GM06990 (cell line): ENCODE measurements around the gene RPS6KL1.

Experiments used
- DNase-seq: peaks from one replicate; pipeline ENCODE4 v3.0.0-alpha.2; 2011; ENCODE audit not compliant: insufficient read length; ENCODE audit errors: extremely low read depth
- H3K27me3 ChIP-seq: replicated peaks from 2 replicates; pipeline ENCODE4 v1.6.0; 2011; ENCODE audit warnings: low read length; ENCODE audit not compliant: control insufficient read depth, insufficient read depth
- H3K36me3 ChIP-seq: 2 replicates; pipeline ENCODE4 v1.5.1; 2011; ENCODE audit warnings: low read length; ENCODE audit not compliant: control insufficient read depth, insufficient read depth
- H3K4me3 ChIP-seq: replicated peaks from 2 replicates; pipeline ENCODE4 v1.5.1; 2011; ENCODE audit warnings: low read depth, mild to moderate bottlenecking, control low read depth, low read length
- TF ChIP-seq, protein P1 (sequence below): IDR thresholded peaks from 2 replicates; pipeline ENCODE4 v1.5.1; 2011; ENCODE audit warnings: low read length, control low read depth, mild to moderate bottlenecking, inconsistent platforms; ENCODE audit not compliant: insufficient read depth, poor library complexity, severe bottlenecking

Gene RPS6KL1

DNA sequence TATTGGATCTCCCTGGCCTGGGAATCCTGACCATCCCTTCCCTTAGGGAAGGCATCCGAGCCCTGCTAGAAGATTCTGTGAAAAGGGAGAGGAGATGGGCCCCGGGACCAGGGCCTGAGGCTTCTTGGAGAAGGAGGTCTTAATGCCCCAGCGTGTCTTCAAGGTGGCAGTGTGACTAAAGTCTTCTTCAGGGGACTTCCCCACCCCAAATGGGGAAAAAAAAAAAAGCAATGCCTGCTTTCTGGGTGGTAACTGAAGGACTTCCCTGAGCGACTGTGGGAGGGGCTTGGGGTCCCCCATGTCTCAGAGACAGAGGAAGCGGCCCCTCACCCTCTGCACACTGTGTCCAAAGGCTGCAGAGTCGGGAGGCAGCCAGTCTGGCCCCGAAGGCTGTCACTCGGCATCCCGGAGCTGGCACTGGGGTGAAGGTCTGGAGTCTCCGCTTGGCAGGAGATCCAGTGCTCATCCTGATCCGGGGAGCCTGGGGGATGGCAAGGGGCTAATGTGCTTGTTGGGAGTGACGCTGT lies 40.2 kb upstream of the RPS6KL1 start:
- no peak for DNase-seq
- Histone ChIP-seq H3K27me3 (no peaks in the 10 kb centered on the region), H3K36me3 (no peaks in the 10 kb centered on the region), H3K4me3 (no peak overlapping the region)
- TF ChIP-seq, protein P1, sequence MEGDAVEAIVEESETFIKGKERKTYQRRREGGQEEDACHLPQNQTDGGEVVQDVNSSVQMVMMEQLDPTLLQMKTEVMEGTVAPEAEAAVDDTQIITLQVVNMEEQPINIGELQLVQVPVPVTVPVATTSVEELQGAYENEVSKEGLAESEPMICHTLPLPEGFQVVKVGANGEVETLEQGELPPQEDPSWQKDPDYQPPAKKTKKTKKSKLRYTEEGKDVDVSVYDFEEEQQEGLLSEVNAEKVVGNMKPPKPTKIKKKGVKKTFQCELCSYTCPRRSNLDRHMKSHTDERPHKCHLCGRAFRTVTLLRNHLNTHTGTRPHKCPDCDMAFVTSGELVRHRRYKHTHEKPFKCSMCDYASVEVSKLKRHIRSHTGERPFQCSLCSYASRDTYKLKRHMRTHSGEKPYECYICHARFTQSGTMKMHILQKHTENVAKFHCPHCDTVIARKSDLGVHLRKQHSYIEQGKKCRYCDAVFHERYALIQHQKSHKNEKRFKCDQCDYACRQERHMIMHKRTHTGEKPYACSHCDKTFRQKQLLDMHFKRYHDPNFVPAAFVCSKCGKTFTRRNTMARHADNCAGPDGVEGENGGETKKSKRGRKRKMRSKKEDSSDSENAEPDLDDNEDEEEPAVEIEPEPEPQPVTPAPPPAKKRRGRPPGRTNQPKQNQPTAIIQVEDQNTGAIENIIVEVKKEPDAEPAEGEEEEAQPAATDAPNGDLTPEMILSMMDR = no peak

DNA sequence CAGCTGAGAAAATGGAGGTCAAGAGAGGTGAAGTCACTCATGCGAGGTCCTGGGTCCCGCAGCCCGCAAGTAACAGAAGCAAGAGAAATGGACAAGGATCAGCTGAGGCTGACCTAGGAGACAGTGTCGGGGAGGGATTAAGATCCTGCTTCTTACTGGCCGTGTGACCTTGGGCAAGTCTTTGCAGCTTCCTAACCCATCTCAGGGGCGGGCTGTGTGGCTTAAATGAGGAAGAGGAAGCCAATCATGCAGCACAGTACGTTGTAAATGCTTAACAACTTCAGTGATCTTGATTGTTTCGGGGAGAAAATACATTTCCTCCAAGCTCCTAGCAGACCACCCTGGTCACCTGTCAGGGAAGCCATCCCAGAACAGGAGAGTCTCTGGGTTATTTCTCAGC lies 39.4 kb upstream of the RPS6KL1 start:
- no peaks in the 10 kb centered on the region for H3K36me3 ChIP-seq
- DNase-seq = no peak

DNA sequence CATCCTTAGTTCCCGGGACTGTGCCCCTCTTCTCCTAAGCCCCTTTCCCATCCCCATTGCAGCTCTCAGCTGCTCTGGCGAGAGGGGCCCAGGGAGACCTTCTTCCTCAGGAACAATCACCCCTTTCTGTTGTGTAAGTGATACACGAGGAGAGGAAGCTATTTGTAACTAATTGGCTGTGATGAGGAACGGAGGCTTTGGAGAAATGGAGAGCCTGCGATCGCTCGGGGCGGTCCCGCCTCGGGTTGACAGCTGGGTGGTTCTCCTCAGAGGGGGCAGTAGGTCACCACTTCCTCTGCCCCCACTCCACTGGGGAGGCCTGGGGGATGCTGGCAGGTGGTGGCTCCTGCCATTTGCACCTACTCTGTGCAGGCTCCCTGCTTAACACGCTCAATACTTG lies 39.0 kb upstream of the RPS6KL1 start:
- Histone ChIP-seq H3K4me3 (no peak overlapping the region), H3K27me3 (no peaks in the 10 kb centered on the region), H3K36me3 (no peaks in the 10 kb centered on the region)
- no peak for DNase-seq
- TF ChIP-seq, protein P1 = no peak

More for the DNA sequence above, 39.4 kb upstream of the RPS6KL1 start:
- TF ChIP-seq, protein P1 = no peak
- Histone ChIP-seq H3K4me3 (no peak overlapping the region), H3K27me3 (no peaks in the 10 kb centered on the region)

DNA sequence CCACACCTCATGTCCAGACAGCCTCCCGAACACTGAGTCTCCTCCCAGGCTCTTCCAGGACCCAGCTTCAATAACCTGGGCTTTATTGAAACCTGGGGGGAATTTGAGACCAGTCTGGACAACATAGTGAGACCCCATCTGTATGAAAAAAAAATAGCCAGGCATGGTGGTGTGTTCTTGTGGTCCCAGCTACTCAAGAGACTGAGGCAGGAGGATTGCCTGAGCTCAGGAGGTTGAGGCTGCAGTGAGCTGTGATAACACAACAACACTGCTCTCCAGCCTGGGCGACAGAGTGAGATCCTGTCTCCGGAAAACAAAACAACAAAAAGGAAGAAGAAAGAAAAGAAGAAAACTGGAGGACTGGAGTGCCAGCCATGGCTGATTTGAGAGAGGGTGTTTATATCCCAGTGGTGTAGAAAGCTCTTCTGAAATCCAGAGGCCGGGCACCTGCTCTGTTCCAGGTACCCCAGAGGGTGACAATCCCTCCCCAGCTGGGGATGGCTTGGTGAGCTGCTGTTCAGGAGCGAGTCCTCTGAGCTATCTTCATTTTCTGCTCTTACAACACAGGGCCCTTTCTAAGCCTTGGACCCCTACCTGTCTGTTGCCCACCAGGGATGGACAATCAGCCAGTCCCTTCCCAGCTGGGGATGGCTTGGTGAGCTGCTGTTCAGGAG lies 38.3 kb upstream of the RPS6KL1 start:
- no peaks in the 10 kb centered on the region for H3K27me3 ChIP-seq
- DNase-seq = no peak
- H3K4me3 ChIP-seq = no peak overlapping the region
- no peaks in the 10 kb centered on the region for H3K36me3 ChIP-seq
- TF ChIP-seq, protein P1 = no peak

DNA sequence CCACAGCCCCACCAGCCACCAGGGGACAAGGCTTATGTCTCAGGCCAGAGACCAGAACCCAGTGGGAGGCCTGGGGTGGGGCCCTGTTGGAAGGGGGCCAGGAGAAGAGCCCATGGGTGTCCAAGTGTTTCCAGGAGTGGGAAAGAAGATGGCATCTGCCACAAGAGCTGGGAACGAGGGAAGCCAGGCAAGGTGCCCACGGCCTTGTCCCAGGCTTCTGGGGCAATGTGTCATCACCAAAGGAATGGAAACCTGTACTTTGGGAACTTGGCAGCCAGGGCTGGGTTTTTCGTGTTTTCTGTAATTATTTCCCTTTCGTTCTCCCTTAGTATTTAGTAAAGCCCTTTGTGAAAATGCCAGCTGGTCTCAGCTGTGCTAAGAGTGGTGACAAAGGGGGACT lies 37.7 kb upstream of the RPS6KL1 start:
- Histone ChIP-seq H3K27me3 (no peaks in the 10 kb centered on the region), H3K36me3 (no peaks in the 10 kb centered on the region), H3K4me3 (no peak overlapping the region)
- TF ChIP-seq, protein P1 = no peak
- no peak for DNase-seq
